Vagina (tissue), 2 donors: ENCODE data around the gene RHBDD1.

Experiments used
- CTCF ChIP-seq, 3 experiments: fragments of 450-650 bp in 2 of 3; fragments of 200-600 bp in 1 of 3; sonication (generic) in 1 of 3; IDR thresholded peaks; one replicate each; pipeline ENCODE4 v1.5.1; 2017 to 2019; ENCODE audit warnings: antibody characterized with exemption in 3 of 3, mild to moderate bottlenecking in 2 of 3, moderate library complexity in 2 of 3
- POLR2A ChIP-seq, 2 donors: fragments of 450-650 bp; IDR thresholded peaks; one replicate each; pipeline ENCODE4 v1.6.1; 2017; ENCODE audit warnings: antibody characterized with exemption in 2 of 2, mild to moderate bottlenecking in 2 of 2, moderate library complexity in 2 of 2
- POLR2AphosphoS5 ChIP-seq, 2 donors: sonication (generic); formaldehyde crosslinking; IDR thresholded peaks; one replicate each; pipeline ENCODE4 v1.9.0; 2017; ENCODE audit warnings: antibody characterized with exemption in 2 of 2, mild to moderate bottlenecking in 2 of 2, low read depth in 1 of 2; ENCODE audit not compliant: insufficient read depth in 1 of 2

GRCh38 chr2:226790011-226790410, 45.8 kb upstream of the RHBDD1 start:
- no peak for TF ChIP-seq CTCF (IDR thresholded peaks at IDR 0.05)
- no peak for TF ChIP-seq POLR2AphosphoS5 (IDR thresholded peaks at IDR 0.05; ENCODE audit: insufficient read depth in 1 of 2, low read depth in 1 of 2)
- TF ChIP-seq POLR2A (IDR thresholded peaks at IDR 0.05): no peak
